PC-9 (cell line): Measurements from ENCODE around the gene HSPB7. TPM values are rescaled to one million over a fixed set of nuclear protein-coding genes. Genes with fewer than 3 reads are reported as not detected.

Experiments used
- BruUV-seq: library from RNA; stranded (reverse); fragments of 400-500 nt; replicated peaks from 2 replicates; lab custom pipeline; 2021; lab: Mats Ljungman, UMichigan
- CTCF ChIA-PET: fragments of 300-600 bp; sonication (Branson Sonifier 250); formaldehyde crosslinking; loops from one replicate; lab custom pipeline; 2022; ENCODE audit warnings: antibody characterized with exemption; lab: Charles Lee
- POLR2A ChIA-PET: fragments of 300-600 bp; sonication (Branson Sonifier 250); formaldehyde crosslinking; loops from one replicate; lab custom pipeline; 2022; ENCODE audit warnings: antibody characterized with exemption; ENCODE audit not compliant: unreplicated experiment; lab: Charles Lee
- DNase-seq, 2 experiments: peaks; one replicate each; pipeline versions ENCODE4 v3.0.0 to v3.0.0-alpha.2; 2015 to 2022; ENCODE audit warnings: mixed read lengths in 1 of 2
- H2AFZ ChIP-seq: fragments of 200-600 bp; sonication (generic); 2 replicates; pipeline ENCODE4 v1.8.1; 2017; ENCODE audit warnings: antibody characterized with exemption
- H3F3A ChIP-seq: fragments of 200-600 bp; sonication (generic); 2 replicates; pipeline ENCODE4 v1.8.1; 2017; ENCODE audit warnings: antibody characterized with exemption, mild to moderate bottlenecking, low read depth; ENCODE audit not compliant: insufficient read depth
- H3K27ac ChIP-seq: fragments of 200-600 bp; sonication (generic); 2 replicates; pipeline ENCODE4 v1.6.1; 2016; ENCODE audit warnings: mixed run types
- H3K27me3 ChIP-seq: fragments of 200-600 bp; sonication (generic); 2 replicates; pipeline ENCODE4 v1.6.1; 2016; ENCODE audit warnings: low read depth, mixed run types; ENCODE audit not compliant: insufficient read depth
- H3K36me3 ChIP-seq: fragments of 200-600 bp; sonication (generic); 2 replicates; pipeline ENCODE4 v1.6.1; 2016; ENCODE audit warnings: low read depth, mixed run types
- H3K4me1 ChIP-seq: fragments of 200-600 bp; sonication (generic); replicated peaks from 2 replicates; pipeline ENCODE4 v1.6.1; 2016; ENCODE audit warnings: mixed run types; ENCODE audit not compliant: insufficient read depth
- H3K4me2 ChIP-seq: fragments of 200-600 bp; sonication (generic); 2 replicates; pipeline ENCODE4 v1.6.1; 2017; ENCODE audit warnings: mixed run types
- H3K4me3 ChIP-seq: fragments of 200-600 bp; sonication (generic); 2 replicates; pipeline ENCODE4 v1.6.1; 2016; ENCODE audit warnings: mixed run types
- H3K79me2 ChIP-seq: fragments of 200-600 bp; sonication (generic); 2 replicates; pipeline ENCODE4 v1.6.1; 2017; ENCODE audit warnings: low read depth, mixed run types
- H3K9me2 ChIP-seq: fragments of 200-600 bp; sonication (generic); 2 replicates; pipeline ENCODE4 v1.8.1; 2017; ENCODE audit warnings: mild to moderate bottlenecking; ENCODE audit not compliant: insufficient read depth
- H3K9me3 ChIP-seq: fragments of 200-600 bp; sonication (generic); 2 replicates; pipeline ENCODE4 v1.8.1; 2016; ENCODE audit warnings: low read depth; ENCODE audit not compliant: insufficient read depth
- H4K20me1 ChIP-seq: fragments of 200-600 bp; sonication (generic); 2 replicates; pipeline ENCODE4 v1.8.1; 2017; ENCODE audit not compliant: insufficient read depth
- EZH2 ChIP-seq: fragments of 200-600 bp; sonication (generic); IDR thresholded peaks from 2 replicates; pipeline ENCODE4 v1.8.0; 2017; ENCODE audit warnings: antibody characterized with exemption, low read depth
- intact Hi-C: fragments of 100-400 bp; cut with micrococcal nuclease; formaldehyde crosslinking; loops from one replicate; pipeline ENCODE4 v1.10.0; 2022; ENCODE audit not compliant: unreplicated experiment
- total RNA-seq: library from RNA; stranded (reverse); gene quantifications from 2 replicates; pipeline ENCODE4 v1.2.3, GENCODE V29; 2021
- TF ChIP-seq, protein P1 (sequence below): fragments of 200-600 bp; sonication (generic); conservative IDR thresholded peaks from 2 replicates; pipeline ENCODE4 v1.6.1; 2017; ENCODE audit warnings: mixed run types, antibody characterized with exemption, mild to moderate bottlenecking, moderate library complexity

HSPB7 gene
- total RNA-seq, 1 experiment from 2014 or later, result not detected

DNA sequence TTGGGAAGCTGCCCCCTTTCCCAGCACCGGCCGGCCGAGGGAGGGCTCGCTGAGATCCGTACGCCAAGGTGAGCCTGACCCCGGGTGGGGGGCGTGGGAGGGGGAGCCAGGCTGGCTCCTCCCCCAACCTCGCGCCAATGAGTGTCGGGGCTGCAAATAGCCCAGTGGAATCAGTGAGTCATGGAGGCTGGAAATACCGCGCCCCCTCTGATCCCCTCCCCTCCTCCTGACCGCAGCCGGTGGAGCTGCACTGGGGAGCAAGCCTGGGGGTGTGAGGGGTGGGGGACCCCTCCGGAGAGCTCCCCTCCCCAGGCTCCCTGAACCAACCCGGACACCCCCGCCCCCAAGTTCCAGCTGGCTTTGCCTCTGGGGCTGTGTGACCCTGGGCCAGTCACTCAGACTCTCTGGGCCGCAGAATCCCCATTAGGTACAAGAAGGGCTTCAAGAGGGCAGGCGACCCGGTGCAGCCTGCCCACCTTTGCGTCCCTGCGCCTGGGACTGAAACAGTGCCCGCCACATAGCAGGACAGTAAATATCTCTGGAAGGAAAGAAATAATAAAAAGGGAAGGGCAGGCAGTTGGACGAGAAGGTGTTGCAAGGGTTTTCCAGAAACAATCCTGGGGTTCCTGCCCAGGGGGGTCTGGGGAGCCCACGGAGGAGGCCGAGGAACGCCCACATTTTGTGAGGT is 4.5 kb downstream of the HSPB7 start:
- H4K20me1 ChIP-seq, result no peaks in the 10 kb centered on the region
- H3K4me3 ChIP-seq, result peak overlapping the region; percentile 52; the same call in 1 of the 2 replicates
- intact Hi-C loops, result loop anchor here (5.0 kb wide), 1 partner anchor 354 kb away; the partner anchor contains the start of gene SZRD1
- H3K9me3 ChIP-seq, result no peaks in the 10 kb centered on the region
- no peak for TF ChIP-seq EZH2
- TF ChIP-seq, protein P1, sequence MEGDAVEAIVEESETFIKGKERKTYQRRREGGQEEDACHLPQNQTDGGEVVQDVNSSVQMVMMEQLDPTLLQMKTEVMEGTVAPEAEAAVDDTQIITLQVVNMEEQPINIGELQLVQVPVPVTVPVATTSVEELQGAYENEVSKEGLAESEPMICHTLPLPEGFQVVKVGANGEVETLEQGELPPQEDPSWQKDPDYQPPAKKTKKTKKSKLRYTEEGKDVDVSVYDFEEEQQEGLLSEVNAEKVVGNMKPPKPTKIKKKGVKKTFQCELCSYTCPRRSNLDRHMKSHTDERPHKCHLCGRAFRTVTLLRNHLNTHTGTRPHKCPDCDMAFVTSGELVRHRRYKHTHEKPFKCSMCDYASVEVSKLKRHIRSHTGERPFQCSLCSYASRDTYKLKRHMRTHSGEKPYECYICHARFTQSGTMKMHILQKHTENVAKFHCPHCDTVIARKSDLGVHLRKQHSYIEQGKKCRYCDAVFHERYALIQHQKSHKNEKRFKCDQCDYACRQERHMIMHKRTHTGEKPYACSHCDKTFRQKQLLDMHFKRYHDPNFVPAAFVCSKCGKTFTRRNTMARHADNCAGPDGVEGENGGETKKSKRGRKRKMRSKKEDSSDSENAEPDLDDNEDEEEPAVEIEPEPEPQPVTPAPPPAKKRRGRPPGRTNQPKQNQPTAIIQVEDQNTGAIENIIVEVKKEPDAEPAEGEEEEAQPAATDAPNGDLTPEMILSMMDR, result no peak
- peaks cover 10% of the 10 kb centered on the region; the same call in 1 of the 2 replicates for H3F3A ChIP-seq
- no peaks in the 10 kb centered on the region for H3K27me3 ChIP-seq
- peaks cover 5% of the 10 kb centered on the region; the same call in 1 of the 2 replicates for H3K4me1 ChIP-seq
- H3K79me2 ChIP-seq, result no peaks in the 10 kb centered on the region
- no peaks in the 10 kb centered on the region for H3K36me3 ChIP-seq
- ChIA-PET POLR2A (interaction anchor here (0.7 kb wide), 1 partner anchor 198 kb away, joined by 3 read pairs; no protein-coding TSS in a partner anchor), CTCF (no interaction called here)
- H3K27ac ChIP-seq, result no peak overlapping the region
- peak in 1 of 2 experiments; percentile 63 for DNase-seq
- peak overlapping the region; percentile 67 for H3K4me2 ChIP-seq
- peak overlapping the region; percentile 39; the same call in 1 of the 2 replicates for H2AFZ ChIP-seq
- H3K9me2 ChIP-seq, result no peaks in the 10 kb centered on the region
- TSS peak; percentile 54 for BruUV-seq

DNA sequence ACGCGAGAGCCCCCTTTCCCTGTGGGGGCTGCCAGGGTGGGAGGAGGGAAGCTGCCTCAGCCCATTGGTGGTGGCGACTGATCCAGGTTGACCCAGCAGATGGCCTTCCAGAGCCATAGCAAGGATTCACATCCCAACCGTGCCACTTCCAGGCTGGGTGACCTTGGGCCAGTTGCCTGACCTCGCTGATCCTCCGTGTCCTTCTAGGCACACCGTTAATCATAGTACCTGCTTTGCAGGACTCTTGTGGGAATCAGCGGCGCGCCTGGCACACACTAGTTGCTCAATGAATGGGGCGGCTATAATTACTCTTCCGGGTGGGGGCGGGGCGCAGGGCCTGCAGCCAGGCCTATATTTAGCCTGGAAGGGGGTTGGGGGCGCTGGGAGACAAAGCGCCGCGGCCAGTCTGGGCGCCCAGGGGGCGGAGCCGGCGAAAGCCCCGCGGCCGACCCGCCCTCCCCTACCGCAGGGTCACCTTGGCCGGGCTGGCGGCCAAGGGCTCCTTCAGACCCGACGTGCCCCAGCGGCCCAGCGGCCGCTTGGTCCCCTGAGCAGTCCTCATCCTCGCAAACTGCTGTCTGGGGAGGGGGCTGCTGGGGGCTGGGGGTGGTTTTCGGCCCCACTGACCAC is 5.1 kb downstream of the HSPB7 start:
- intact Hi-C loops, result loop anchor here (1.0 to 5.0 kb wide), 2 partner anchors 65 to 355 kb away; partner anchors contain the start of gene SZRD1
- CTCF ChIA-PET, result no interaction called here

More for the DNA sequence above, 5.1 kb downstream of the HSPB7 start:
- peak overlapping the region; percentile 39; the same call in 1 of the 2 replicates for H2AFZ ChIP-seq
- H3K79me2 ChIP-seq, result no peaks in the 10 kb centered on the region
- H4K20me1 ChIP-seq, result no peaks in the 10 kb centered on the region
- POLR2A ChIA-PET, result interaction anchor here (0.7 kb wide), 2 partner anchors 179 to 197 kb away, joined by 3 to 7 read pairs; no protein-coding TSS in a partner anchor
- H3K4me3 ChIP-seq, result peak overlapping the region; percentile 52; the same call in 1 of the 2 replicates
- H3K36me3 ChIP-seq, result no peaks in the 10 kb centered on the region
- peak overlapping the region; percentile 67 for H3K4me2 ChIP-seq
- H3F3A ChIP-seq, result peaks cover 10% of the 10 kb centered on the region; the same call in 1 of the 2 replicates
- DNase-seq, result peak; percentile 58 to 74
- BruUV-seq, result no TSS peak
- H3K9me2 ChIP-seq, result no peaks in the 10 kb centered on the region
- no peak overlapping the region for H3K27ac ChIP-seq
- H3K27me3 ChIP-seq, result no peaks in the 10 kb centered on the region
- no peaks in the 10 kb centered on the region for H3K9me3 ChIP-seq
- peaks cover 5% of the 10 kb centered on the region; the same call in 1 of the 2 replicates for H3K4me1 ChIP-seq
- TF ChIP-seq, protein P1, result no peak
- no peak for TF ChIP-seq EZH2
